ENCODE data around the gene TRIM14. TPM values are rescaled to one million over a fixed set of nuclear protein-coding genes. Genes with fewer than 3 reads are reported as not detected.
"Not testable (repeated sequence)": the region's sequence is repeated elsewhere in the genome, so short reads cannot be mapped to it uniquely, and the experiment has no call there.

The TRIM14 gene
- total RNA-seq, 2 experiments from 2014 or later = 49.1 to 52.7 TPM

GRCh38 chr9:98135558-98135934 is 16.5 kb upstream of the TRIM14 start:
- no peak for DNase-seq
- ChIA-PET POLR2A (no interaction called here), CTCF (no interaction called here)
- Mint-ChIP-seq H3K9me3 (no peaks in the 10 kb centered on the region), H3K27me3 (no peaks in the 10 kb centered on the region), H3K36me3 (no peaks in the 10 kb centered on the region), H3K4me1 (ENCODE audit: low read depth) (no peaks in the 10 kb centered on the region), H3K27ac (no peak overlapping the region), H3K4me3 (no peak overlapping the region)
- intact Hi-C loops (cut with micrococcal nuclease) = no loop called here

- ChIA-PET CTCF (no interaction called here), POLR2A (no interaction called here)
- Mint-ChIP-seq H3K9me3 (no peaks in the 10 kb centered on the region), H3K36me3 (no peaks in the 10 kb centered on the region), H3K27ac (no peak overlapping the region), H3K4me3 (no peak overlapping the region), H3K27me3 (no peaks in the 10 kb centered on the region), H3K4me1 (ENCODE audit: low read depth) (no peaks in the 10 kb centered on the region)
- intact Hi-C loops (cut with micrococcal nuclease) = no loop called here
- no peak for DNase-seq
These were observed 15.9 kb upstream of the TRIM14 start for GRCh38 chr9:98134702-98135557.

- no peak for DNase-seq
- Mint-ChIP-seq H3K27me3 (no peaks in the 10 kb centered on the region), H3K4me3 (no peak overlapping the region), H3K9me3 (no peaks in the 10 kb centered on the region), H3K27ac (no peak overlapping the region), H3K4me1 (ENCODE audit: low read depth) (peaks cover 5% of the 10 kb centered on the region), H3K36me3 (no peaks in the 10 kb centered on the region)
- POLR2A ChIA-PET = no interaction called here
- CTCF ChIA-PET = interaction anchor here (1.0 kb wide), 1 partner anchor 73 kb away, joined by 3 read pairs; no protein-coding TSS in a partner anchor
- intact Hi-C loops (cut with micrococcal nuclease) = no loop called here
These were observed 14.0 kb upstream of the TRIM14 start for GRCh38 chr9:98132806-98133631.

- H3K9me3 Mint-ChIP-seq = no peaks in the 10 kb centered on the region
- intact Hi-C loops (cut with micrococcal nuclease) = no loop called here
- H3K27ac Mint-ChIP-seq = no peak overlapping the region
- peaks cover 5% of the 10 kb centered on the region for H3K4me1 Mint-ChIP-seq (ENCODE audit: low read depth)
- H3K27me3 Mint-ChIP-seq = no peaks in the 10 kb centered on the region
- no peaks in the 10 kb centered on the region for H3K36me3 Mint-ChIP-seq
- H3K4me3 Mint-ChIP-seq = no peak overlapping the region
- ChIA-PET POLR2A (no interaction called here), CTCF (interaction anchor here (1.0 kb wide), 1 partner anchor 74 kb away, joined by 3 read pairs; no protein-coding TSS in a partner anchor)
- no peak for DNase-seq
These were observed 13.1 kb upstream of the TRIM14 start for GRCh38 chr9:98132158-98132557.

DNA sequence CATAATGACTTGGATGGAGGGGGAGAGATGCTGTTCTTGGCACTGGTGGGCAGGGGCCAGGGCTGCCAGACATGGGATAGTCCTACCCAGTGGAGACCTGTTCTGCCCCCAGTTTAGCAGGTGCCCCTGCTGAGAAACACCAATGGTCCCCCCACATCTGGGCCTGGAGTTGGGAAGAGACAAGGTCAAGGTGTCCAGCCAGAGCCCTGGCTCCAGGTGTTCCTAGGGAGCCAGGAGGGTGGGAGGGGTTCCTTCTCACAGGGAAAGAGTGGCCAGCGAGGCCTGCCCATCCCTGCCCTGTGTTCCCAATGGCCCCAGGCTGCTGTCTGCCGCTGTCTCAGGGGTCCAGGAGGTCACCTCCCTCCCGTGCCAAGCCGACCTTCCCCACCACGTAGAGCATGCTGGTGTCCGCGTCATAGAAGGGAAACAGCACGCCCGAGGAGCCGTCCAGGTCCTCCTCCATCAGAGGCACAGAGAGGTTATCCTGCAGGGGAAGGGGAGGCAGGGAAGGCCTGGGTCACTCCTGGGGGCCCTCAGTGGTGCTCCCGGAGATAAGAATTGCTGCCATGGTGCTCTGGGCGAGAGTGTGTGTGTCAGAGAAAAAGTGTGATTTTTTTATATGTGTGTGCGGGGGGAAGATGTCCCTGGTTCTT is 11.7 kb upstream of the TRIM14 start:
- Mint-ChIP-seq H3K9me3 (no peaks in the 10 kb centered on the region), H3K4me1 (ENCODE audit: low read depth) (peaks cover 5% of the 10 kb centered on the region), H3K27ac (no peak overlapping the region), H3K36me3 (peaks cover 6% of the 10 kb centered on the region), H3K27me3 (no peaks in the 10 kb centered on the region), H3K4me3 (no peak overlapping the region)
- ChIA-PET CTCF (no interaction called here), POLR2A (no interaction called here)
- intact Hi-C loops (cut with micrococcal nuclease) = no loop called here
- DNase-seq = no peak

DNA sequence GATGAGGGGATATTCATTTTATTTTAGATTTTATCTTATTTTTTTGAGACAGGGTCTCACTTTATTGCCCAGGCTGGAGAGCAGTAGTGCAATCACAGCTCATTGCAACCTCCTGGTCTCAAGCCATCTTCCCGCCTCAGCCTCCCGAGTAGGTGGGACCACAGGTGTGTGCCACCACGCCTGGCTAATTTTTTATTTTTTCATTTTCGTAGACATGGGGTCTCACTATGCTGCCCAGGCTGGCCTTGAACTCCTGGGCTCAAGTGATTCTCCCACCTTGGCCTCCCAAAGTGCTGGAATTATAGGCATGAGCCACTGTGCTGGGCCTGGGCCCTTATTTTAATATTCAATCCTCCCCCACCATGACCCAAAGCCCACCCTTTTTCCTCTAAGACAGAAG is 11.0 kb upstream of the TRIM14 start:
- intact Hi-C loops (cut with micrococcal nuclease); H3K4me3 Mint-ChIP-seq; DNase-seq; H3K27ac Mint-ChIP-seq; H3K36me3 Mint-ChIP-seq; POLR2A ChIA-PET; CTCF ChIA-PET; H3K27me3 Mint-ChIP-seq; H3K9me3 Mint-ChIP-seq; H3K4me1 Mint-ChIP-seq (ENCODE audit: low read depth): not testable (repeated sequence)

DNA sequence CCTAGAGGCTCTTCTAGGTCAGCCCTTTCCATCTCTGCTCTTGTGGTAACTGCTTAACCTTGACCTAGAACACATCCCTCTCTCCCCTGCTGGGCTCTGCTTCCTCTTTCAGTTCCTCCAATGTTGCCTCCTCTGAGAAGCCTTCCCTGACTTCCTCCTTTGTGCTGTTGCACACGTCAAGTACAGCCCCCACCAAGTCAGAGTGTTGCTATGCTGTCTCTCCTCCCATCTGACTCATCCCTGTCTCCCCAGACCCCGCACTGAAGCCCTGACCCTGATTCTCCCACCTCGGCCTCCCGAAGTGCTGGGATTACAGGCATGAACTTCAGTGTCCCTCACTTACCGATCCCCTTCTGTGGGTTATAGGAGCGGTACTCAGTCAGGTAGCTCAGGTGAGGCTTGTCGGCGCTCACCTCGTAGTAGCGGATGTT is 10.4 kb upstream of the TRIM14 start:
- no peak overlapping the region for H3K27ac Mint-ChIP-seq
- intact Hi-C loops (cut with micrococcal nuclease) = no loop called here
- no peak overlapping the region for H3K4me3 Mint-ChIP-seq
- DNase-seq = no peak
- POLR2A ChIA-PET = no interaction called here
- CTCF ChIA-PET = interaction anchor here (1.0 to 1.3 kb wide), 2 partner anchors 11 to 134 kb away, joined by 3 to 7 read pairs; partner anchors contain the start of gene TRIM14
- peaks cover 5% of the 10 kb centered on the region for H3K4me1 Mint-ChIP-seq (ENCODE audit: low read depth)
- no peaks in the 10 kb centered on the region for H3K9me3 Mint-ChIP-seq
- H3K36me3 Mint-ChIP-seq = peaks cover 6% of the 10 kb centered on the region
- no peaks in the 10 kb centered on the region for H3K27me3 Mint-ChIP-seq

DNA sequence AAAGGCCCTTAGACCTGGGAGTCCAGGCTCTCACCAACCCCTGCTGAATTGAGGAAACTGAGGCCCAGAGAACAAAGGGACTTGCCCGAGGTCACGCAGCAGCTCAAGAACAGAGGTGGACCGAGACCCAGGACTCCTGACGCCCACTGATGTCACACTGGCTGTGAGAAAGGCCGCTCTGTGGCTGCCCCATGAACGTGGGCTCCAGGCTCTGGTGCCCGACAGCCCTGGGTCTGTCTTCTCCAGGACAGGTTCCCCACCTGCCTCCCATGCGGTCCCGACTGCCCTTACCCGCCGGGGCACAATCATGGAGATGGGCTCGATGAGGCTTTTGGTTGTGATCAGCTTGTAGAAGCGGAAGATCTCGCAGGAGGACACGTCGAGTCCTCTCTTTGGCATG is 9.3 kb upstream of the TRIM14 start:
- Mint-ChIP-seq H3K4me1 (ENCODE audit: low read depth) (peaks cover 5% of the 10 kb centered on the region), H3K9me3 (no peaks in the 10 kb centered on the region), H3K27ac (no peak overlapping the region), H3K4me3 (no peak overlapping the region), H3K27me3 (no peaks in the 10 kb centered on the region), H3K36me3 (peaks cover 8% of the 10 kb centered on the region)
- CTCF ChIA-PET = interaction anchor here (1.0 to 1.3 kb wide), 2 partner anchors 9 to 135 kb away, joined by 3 to 7 read pairs; partner anchors contain the start of gene TRIM14
- intact Hi-C loops (cut with micrococcal nuclease) = no loop called here
- no peak for DNase-seq
- POLR2A ChIA-PET = no interaction called here

GRCh38 chr9:98127226-98127625 is 8.2 kb upstream of the TRIM14 start:
- POLR2A ChIA-PET = no interaction called here
- no peak overlapping the region for H3K4me3 Mint-ChIP-seq

DNA sequence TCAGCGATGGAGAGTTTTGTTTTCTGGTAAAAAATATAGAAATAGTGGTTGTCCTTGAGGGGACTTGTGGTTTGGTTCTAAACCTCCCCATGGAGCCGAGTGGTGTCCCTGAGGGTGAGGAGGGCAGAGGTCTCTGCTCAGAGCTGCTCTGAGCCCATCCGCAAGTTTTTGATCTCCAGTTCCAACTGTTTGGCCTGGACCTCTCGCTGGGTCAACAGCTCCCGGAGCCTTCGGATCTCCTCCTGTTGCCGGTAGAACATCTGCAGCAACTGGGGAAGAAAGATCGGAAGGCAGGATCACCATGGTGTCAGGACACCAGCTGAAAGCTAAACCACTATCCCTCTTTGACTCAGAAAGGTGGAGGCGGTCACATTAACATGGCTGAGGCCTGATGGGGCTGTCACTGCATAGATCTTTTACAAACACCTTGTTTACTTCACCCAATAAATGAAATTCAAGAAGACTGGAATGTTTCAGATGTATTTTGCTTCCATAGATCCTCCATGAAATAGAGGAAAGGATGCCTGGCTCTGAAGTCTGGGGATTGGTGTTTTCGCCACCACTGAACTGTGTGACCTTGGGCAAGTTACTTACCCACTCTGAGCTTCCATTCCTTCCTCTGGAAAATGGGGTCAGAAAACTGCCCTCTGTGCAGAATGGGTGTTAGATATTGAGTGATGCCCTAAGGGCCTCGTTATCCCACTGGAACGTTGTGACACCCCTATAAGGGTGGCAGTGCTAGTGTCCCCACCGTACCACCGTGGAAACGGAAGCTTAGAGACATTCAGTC is 5.8 kb upstream of the TRIM14 start:
- H3K27me3 Mint-ChIP-seq = no peaks in the 10 kb centered on the region
- no peaks in the 10 kb centered on the region for H3K9me3 Mint-ChIP-seq
- intact Hi-C loops (cut with micrococcal nuclease) = no loop called here
- peaks cover 8% of the 10 kb centered on the region for H3K36me3 Mint-ChIP-seq
- POLR2A ChIA-PET = no interaction called here
- H3K27ac Mint-ChIP-seq = no peak overlapping the region
- CTCF ChIA-PET = no interaction called here
- peaks cover 28% of the 10 kb centered on the region for H3K4me1 Mint-ChIP-seq (ENCODE audit: low read depth)
- H3K4me3 Mint-ChIP-seq = no peak overlapping the region
- no peak for DNase-seq

More at GRCh38 chr9:98127226-98127625, 8.2 kb upstream of the TRIM14 start:
- CTCF ChIA-PET = no interaction called here
- intact Hi-C loops (cut with micrococcal nuclease) = no loop called here
- no peaks in the 10 kb centered on the region for H3K9me3 Mint-ChIP-seq
- peaks cover 8% of the 10 kb centered on the region for H3K36me3 Mint-ChIP-seq
- no peak overlapping the region for H3K27ac Mint-ChIP-seq
- H3K4me1 Mint-ChIP-seq (ENCODE audit: low read depth) = peaks cover 6% of the 10 kb centered on the region
- H3K27me3 Mint-ChIP-seq = no peaks in the 10 kb centered on the region
- DNase-seq = no peak

GRCh38 chr9:98124091-98124490 is 5.1 kb upstream of the TRIM14 start:
- H3K27me3 Mint-ChIP-seq; H3K9me3 Mint-ChIP-seq; POLR2A ChIA-PET; H3K27ac Mint-ChIP-seq; intact Hi-C loops (cut with micrococcal nuclease); H3K4me3 Mint-ChIP-seq; DNase-seq: not testable (repeated sequence)
- CTCF ChIA-PET = interaction anchor here (1.9 kb wide), 1 partner anchor 140 kb away, joined by 4 read pairs; no protein-coding TSS in a partner anchor
- H3K36me3 Mint-ChIP-seq = peaks cover 11% of the 10 kb centered on the region
- H3K4me1 Mint-ChIP-seq (ENCODE audit: low read depth) = peaks cover 28% of the 10 kb centered on the region
